Measurements from ENCODE around the gene FBN1. TPM values are rescaled to one million over a fixed set of nuclear protein-coding genes. Genes with fewer than 3 reads are reported as not detected.

The FBN1 gene
- total RNA-seq, 1 experiment from 2014 or later: 0.43 TPM

DNA sequence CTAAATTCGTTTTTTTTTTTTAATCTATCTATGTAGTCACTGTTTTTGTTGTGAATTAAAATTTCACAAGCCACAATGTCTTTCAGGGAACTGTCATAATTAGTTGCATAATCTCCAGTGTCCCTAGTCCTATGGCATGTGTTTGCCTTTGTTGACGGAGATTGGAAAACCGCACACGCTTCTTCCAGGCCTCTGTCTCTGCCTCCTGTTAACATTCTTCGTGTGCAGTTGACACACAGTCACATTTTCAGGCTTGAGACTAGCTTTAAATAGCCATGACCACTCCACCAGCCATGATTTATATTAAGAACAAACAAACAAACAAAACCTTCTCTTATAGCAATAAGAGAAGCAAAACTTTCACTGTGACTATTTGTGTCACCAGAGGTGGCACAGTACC lies 174.4 kb downstream of the FBN1 start:
- Mint-ChIP-seq H3K9me3 (ENCODE audit: unreplicated experiment) (no peaks in the 10 kb centered on the region), H3K4me3 (ENCODE audit: unreplicated experiment) (no peak overlapping the region), H3K36me3 (ENCODE audit: insufficient read depth, unreplicated experiment) (no peaks in the 10 kb centered on the region), H3K4me1 (ENCODE audit: low read depth, unreplicated experiment) (no peaks in the 10 kb centered on the region), H3K27me3 (ENCODE audit: insufficient read depth, unreplicated experiment) (peaks cover 2% of the 10 kb centered on the region), H3K27ac (ENCODE audit: unreplicated experiment) (no peak overlapping the region)
- no peaks in the 10 kb centered on the region for H3K9me3 ChIP-seq
- ChIA-PET POLR2A (no interaction called here), CTCF (no interaction called here)
- H3K27me3 ChIP-seq (replicated peaks; ENCODE audit: control insufficient read depth, insufficient read depth, low read length): no peaks in the 10 kb centered on the region
- TF ChIP-seq, protein P1, sequence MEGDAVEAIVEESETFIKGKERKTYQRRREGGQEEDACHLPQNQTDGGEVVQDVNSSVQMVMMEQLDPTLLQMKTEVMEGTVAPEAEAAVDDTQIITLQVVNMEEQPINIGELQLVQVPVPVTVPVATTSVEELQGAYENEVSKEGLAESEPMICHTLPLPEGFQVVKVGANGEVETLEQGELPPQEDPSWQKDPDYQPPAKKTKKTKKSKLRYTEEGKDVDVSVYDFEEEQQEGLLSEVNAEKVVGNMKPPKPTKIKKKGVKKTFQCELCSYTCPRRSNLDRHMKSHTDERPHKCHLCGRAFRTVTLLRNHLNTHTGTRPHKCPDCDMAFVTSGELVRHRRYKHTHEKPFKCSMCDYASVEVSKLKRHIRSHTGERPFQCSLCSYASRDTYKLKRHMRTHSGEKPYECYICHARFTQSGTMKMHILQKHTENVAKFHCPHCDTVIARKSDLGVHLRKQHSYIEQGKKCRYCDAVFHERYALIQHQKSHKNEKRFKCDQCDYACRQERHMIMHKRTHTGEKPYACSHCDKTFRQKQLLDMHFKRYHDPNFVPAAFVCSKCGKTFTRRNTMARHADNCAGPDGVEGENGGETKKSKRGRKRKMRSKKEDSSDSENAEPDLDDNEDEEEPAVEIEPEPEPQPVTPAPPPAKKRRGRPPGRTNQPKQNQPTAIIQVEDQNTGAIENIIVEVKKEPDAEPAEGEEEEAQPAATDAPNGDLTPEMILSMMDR (IDR thresholded peaks at IDR 0.05; ENCODE audit: insufficient read depth in 1 of 2, low read depth in 1 of 2, low read length in 1 of 2, severe bottlenecking in 1 of 2, unreplicated experiment in 1 of 2): no peak
- no peaks in the 10 kb centered on the region for H3K4me1 ChIP-seq
- intact Hi-C loops (cut with micrococcal nuclease; ENCODE audit: unreplicated experiment): no loop called here
- no peaks in the 10 kb centered on the region for H3K36me3 ChIP-seq (ENCODE audit: control insufficient read depth, insufficient read depth, low read length)
- no TSS peak for BruUV-seq (replicated peaks)
- no peak overlapping the region for H3K4me3 ChIP-seq (ENCODE audit: low read depth, low read length)
- DNase-seq: no peak

DNA sequence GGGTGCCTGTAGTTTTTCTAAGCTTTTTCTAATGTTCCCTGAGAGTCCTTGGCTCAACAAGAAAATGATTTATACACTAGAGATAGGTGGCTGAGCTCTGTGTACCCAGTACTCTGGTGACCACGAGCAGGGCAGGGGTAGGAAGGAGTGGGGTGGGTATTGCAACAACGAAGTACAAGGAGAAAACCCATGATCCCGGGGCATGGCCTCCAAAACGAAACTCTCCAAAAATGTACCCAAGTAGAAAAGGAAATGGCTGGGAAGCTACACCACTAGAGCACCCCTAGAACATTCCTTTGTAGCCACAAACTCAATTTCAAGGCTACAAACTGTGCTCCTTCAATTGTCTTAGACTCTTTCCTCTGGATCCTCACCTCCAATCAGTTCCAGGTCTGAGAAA lies 175.4 kb downstream of the FBN1 start:
- Mint-ChIP-seq H3K4me3 (ENCODE audit: unreplicated experiment) (no peak overlapping the region), H3K4me1 (ENCODE audit: low read depth, unreplicated experiment) (no peaks in the 10 kb centered on the region), H3K27ac (ENCODE audit: unreplicated experiment) (no peak overlapping the region), H3K36me3 (ENCODE audit: insufficient read depth, unreplicated experiment) (no peaks in the 10 kb centered on the region), H3K9me3 (ENCODE audit: unreplicated experiment) (no peaks in the 10 kb centered on the region), H3K27me3 (ENCODE audit: insufficient read depth, unreplicated experiment) (peaks cover 2% of the 10 kb centered on the region)
- POLR2A ChIA-PET: no interaction called here
- no TSS peak for BruUV-seq (replicated peaks)
- H3K4me3 ChIP-seq (ENCODE audit: low read depth, low read length): no peak overlapping the region
- TF ChIP-seq, protein P1 (IDR thresholded peaks at IDR 0.05; ENCODE audit: insufficient read depth in 1 of 2, low read depth in 1 of 2, low read length in 1 of 2, severe bottlenecking in 1 of 2, unreplicated experiment in 1 of 2): no peak
- no peaks in the 10 kb centered on the region for H3K9me3 ChIP-seq
- intact Hi-C loops (cut with micrococcal nuclease; ENCODE audit: unreplicated experiment): no loop called here
- H3K4me1 ChIP-seq: no peaks in the 10 kb centered on the region
- no peaks in the 10 kb centered on the region for H3K27me3 ChIP-seq (replicated peaks; ENCODE audit: control insufficient read depth, insufficient read depth, low read length)
- no peak for DNase-seq
- H3K36me3 ChIP-seq (ENCODE audit: control insufficient read depth, insufficient read depth, low read length): no peaks in the 10 kb centered on the region
- CTCF ChIA-PET: no interaction called here

DNA sequence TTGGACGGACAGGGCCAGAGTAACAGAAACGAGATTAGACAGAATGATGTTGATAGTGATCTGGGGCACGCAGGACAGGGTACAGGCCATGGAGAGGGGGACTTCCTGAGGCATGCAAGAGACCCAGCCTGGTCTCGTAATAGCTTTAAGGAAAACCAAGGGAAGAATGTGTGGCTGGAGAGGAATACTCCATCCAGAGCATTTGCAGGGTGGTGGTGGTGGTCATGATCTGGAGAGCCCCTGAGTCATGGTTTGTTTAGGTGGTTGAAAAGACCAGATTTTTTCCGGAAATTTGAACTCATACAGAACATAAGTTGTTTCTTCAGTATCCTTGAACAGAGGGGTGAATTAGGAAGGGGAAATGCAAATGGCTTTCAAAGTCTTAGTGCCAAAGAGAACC lies 175.8 kb downstream of the FBN1 start:
- no TSS peak for BruUV-seq (replicated peaks)
- Histone ChIP-seq H3K36me3 (ENCODE audit: control insufficient read depth, insufficient read depth, low read length) (no peaks in the 10 kb centered on the region), H3K4me1 (no peaks in the 10 kb centered on the region), H3K4me3 (ENCODE audit: low read depth, low read length) (no peak overlapping the region), H3K27me3 (replicated peaks; ENCODE audit: control insufficient read depth, insufficient read depth, low read length) (no peaks in the 10 kb centered on the region), H3K9me3 (no peaks in the 10 kb centered on the region)
- no peak overlapping the region for H3K4me3 Mint-ChIP-seq (ENCODE audit: unreplicated experiment)
- POLR2A ChIA-PET: no interaction called here
- intact Hi-C loops (cut with micrococcal nuclease; ENCODE audit: unreplicated experiment): no loop called here
- H3K36me3 Mint-ChIP-seq (ENCODE audit: insufficient read depth, unreplicated experiment): no peaks in the 10 kb centered on the region
- CTCF ChIA-PET: no interaction called here
- H3K27me3 Mint-ChIP-seq (ENCODE audit: insufficient read depth, unreplicated experiment): peaks cover 2% of the 10 kb centered on the region
- H3K9me3 Mint-ChIP-seq (ENCODE audit: unreplicated experiment): no peaks in the 10 kb centered on the region
- H3K4me1 Mint-ChIP-seq (ENCODE audit: low read depth, unreplicated experiment): no peaks in the 10 kb centered on the region
- no peak for DNase-seq
- TF ChIP-seq, protein P1 (IDR thresholded peaks at IDR 0.05; ENCODE audit: insufficient read depth in 1 of 2, low read depth in 1 of 2, low read length in 1 of 2, severe bottlenecking in 1 of 2, unreplicated experiment in 1 of 2): no peak
- no peak overlapping the region for H3K27ac Mint-ChIP-seq (ENCODE audit: unreplicated experiment)
